Measurements from ENCODE around the gene TCIRG1. TPM values are rescaled to one million over a fixed set of nuclear protein-coding genes. Genes with fewer than 3 reads are reported as not detected.

TCIRG1 gene
- total and polyA plus RNA-seq, 2 experiments from 2014 or later, result 75.9 to 118 TPM

DNA sequence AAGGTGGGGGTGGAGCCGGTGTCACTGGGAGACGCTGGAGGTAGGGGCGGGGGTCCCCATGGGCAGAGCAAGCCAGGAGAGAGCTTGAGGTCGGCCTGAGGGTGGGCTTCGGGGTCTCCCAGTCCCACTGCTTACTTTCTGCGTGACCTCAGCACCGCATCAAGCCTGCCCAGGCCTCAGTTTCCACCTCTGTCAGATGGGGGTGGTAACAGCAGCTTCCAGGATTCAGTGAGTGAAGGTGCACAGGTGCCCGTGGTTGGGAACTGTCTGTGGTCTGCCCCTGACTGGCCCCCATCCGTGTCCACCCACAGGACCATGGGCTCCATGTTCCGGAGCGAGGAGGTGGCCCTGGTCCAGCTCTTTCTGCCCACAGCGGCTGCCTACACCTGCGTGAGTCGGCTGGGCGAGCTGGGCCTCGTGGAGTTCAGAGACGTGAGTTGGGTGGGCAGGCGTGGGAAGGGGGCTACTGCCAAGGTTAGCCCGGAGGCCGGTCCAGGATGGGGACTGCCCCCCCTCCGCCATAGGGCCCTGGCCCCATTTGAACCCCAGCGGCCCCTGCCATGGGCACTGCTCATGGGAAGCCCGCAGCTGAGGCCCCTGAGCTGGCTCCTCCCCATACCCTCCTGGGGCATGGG is 2.2 kb downstream of the TCIRG1 start:
- Histone ChIP-seq H3K4me2 (ENCODE audit: unreplicated experiment) (peak overlapping the region; percentile 89), H3K9me2 (ENCODE audit: insufficient read depth) (no peaks in the 10 kb centered on the region), H4K20me1 (ENCODE audit: insufficient read depth) (no peaks in the 10 kb centered on the region), H2AFZ (peak overlapping the region; percentile 63), H3K27me3 (replicated peaks; ENCODE audit: insufficient read depth) (no peaks in the 10 kb centered on the region), H3F3A (ENCODE audit: insufficient read depth) (no peaks in the 10 kb centered on the region), H3K36me3 (ENCODE audit: low read depth) (no peaks in the 10 kb centered on the region), H3K27ac (peak overlapping the region; percentile 56), H3K9ac (peak overlapping the region; percentile 90), H3K79me2 (ENCODE audit: insufficient read depth) (peaks cover 51% of the 10 kb centered on the region), H3K4me3 (peak overlapping the region; percentile 92), H3K9me3 (ENCODE audit: low read depth) (no peaks in the 10 kb centered on the region), H3K4me1 (ENCODE audit: insufficient read depth) (peaks cover 9% of the 10 kb centered on the region; the same call in 1 of the 2 replicates)
- no peak for DNase-seq
- in situ Hi-C loops (cut with MboI), result no loop called here
- 71 to 72% methylated on average over 19 to 22 of the region's 23 CpGs for WGBS, 2 experiments (ENCODE audit: low coverage in 1 of 2, low lambda C conversion rate in 2 of 2, missing lambda C conversion rate in 2 of 2)
- TF ChIP-seq EZH2 (IDR thresholded peaks at IDR 0.05; ENCODE audit: insufficient read depth, poor library complexity, severe bottlenecking) (no peak), EZH2phosphoT487 (IDR thresholded peaks at IDR 0.05; ENCODE audit: insufficient read depth, low read depth) (no peak)

- 85 to 86% methylated on average over 12 of the region's 12 CpGs for WGBS, 2 experiments (ENCODE audit: low coverage in 1 of 2, low lambda C conversion rate in 2 of 2, missing lambda C conversion rate in 2 of 2)
- in situ Hi-C loops (cut with MboI), result no loop called here
- Histone ChIP-seq H3K27ac (no peak overlapping the region), H3K9me2 (ENCODE audit: insufficient read depth) (no peaks in the 10 kb centered on the region), H3K27me3 (replicated peaks; ENCODE audit: insufficient read depth) (no peaks in the 10 kb centered on the region), H3K9ac (no peak overlapping the region), H4K20me1 (ENCODE audit: insufficient read depth) (no peaks in the 10 kb centered on the region), H3K4me1 (ENCODE audit: insufficient read depth) (peaks cover 9% of the 10 kb centered on the region; the same call in 1 of the 2 replicates), H3K36me3 (ENCODE audit: low read depth) (no peaks in the 10 kb centered on the region), H3K79me2 (ENCODE audit: insufficient read depth) (peaks cover 51% of the 10 kb centered on the region), H3K4me2 (ENCODE audit: unreplicated experiment) (no peak overlapping the region), H2AFZ (no peak overlapping the region), H3K4me3 (no peak overlapping the region), H3F3A (ENCODE audit: insufficient read depth) (no peaks in the 10 kb centered on the region), H3K9me3 (ENCODE audit: low read depth) (no peaks in the 10 kb centered on the region)
- no peak for DNase-seq
- no peak for TF ChIP-seq EZH2phosphoT487 (IDR thresholded peaks at IDR 0.05; ENCODE audit: insufficient read depth, low read depth)
Measured at GRCh38 chr11:68041617-68042218, 2.9 kb downstream of the TCIRG1 start.

- H3K4me1 ChIP-seq (ENCODE audit: insufficient read depth), result peaks cover 9% of the 10 kb centered on the region; the same call in 1 of the 2 replicates
- H3K9ac ChIP-seq, result no peak overlapping the region
- no peak overlapping the region for H2AFZ ChIP-seq
- H3K27me3 ChIP-seq (replicated peaks; ENCODE audit: insufficient read depth), result no peaks in the 10 kb centered on the region
- no peaks in the 10 kb centered on the region for H3K9me2 ChIP-seq (ENCODE audit: insufficient read depth)
- H3K79me2 ChIP-seq (ENCODE audit: insufficient read depth), result peaks cover 49% of the 10 kb centered on the region
- in situ Hi-C loops (cut with MboI), result no loop called here
- no peaks in the 10 kb centered on the region for H3K9me3 ChIP-seq (ENCODE audit: low read depth)
- H3K4me2 ChIP-seq (ENCODE audit: unreplicated experiment), result no peak overlapping the region
- no peaks in the 10 kb centered on the region for H3F3A ChIP-seq (ENCODE audit: insufficient read depth)
- no peak for TF ChIP-seq EZH2 (IDR thresholded peaks at IDR 0.05; ENCODE audit: insufficient read depth, poor library complexity, severe bottlenecking)
- no peak for TF ChIP-seq EZH2phosphoT487 (IDR thresholded peaks at IDR 0.05; ENCODE audit: insufficient read depth, low read depth)
- DNase-seq, result no peak
- H4K20me1 ChIP-seq (ENCODE audit: insufficient read depth), result no peaks in the 10 kb centered on the region
- no peak overlapping the region for H3K27ac ChIP-seq
- WGBS, 2 experiments (ENCODE audit: low coverage in 1 of 2, low lambda C conversion rate in 2 of 2, missing lambda C conversion rate in 2 of 2), result 89 to 90% methylated on average over 18 to 25 of the region's 27 CpGs
- H3K4me3 ChIP-seq, result no peak overlapping the region
- H3K36me3 ChIP-seq (ENCODE audit: low read depth), result no peaks in the 10 kb centered on the region
Measured at GRCh38 chr11:68042219-68043028, 3.6 kb downstream of the TCIRG1 start.

DNA sequence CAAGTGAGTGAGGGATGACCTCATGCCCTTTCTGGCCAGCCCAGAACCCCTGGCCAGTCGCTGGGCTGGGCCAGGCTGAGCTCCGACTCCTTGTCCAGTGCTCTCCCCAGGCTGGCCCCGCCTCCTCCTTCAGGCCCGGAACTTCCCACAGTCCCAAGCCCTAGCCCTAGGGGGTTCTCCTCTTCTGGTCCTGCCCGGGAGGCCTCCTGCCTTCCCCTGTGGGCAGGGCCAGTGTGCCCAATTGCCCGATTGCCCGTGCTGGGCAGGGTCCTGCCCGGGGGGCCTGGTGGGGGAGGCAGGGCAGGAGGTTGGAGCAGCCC is 4.2 kb downstream of the TCIRG1 start:
- Histone ChIP-seq H3K9ac (no peak overlapping the region), H3K9me3 (ENCODE audit: low read depth) (no peaks in the 10 kb centered on the region), H3K36me3 (ENCODE audit: low read depth) (no peaks in the 10 kb centered on the region), H2AFZ (no peak overlapping the region), H3K27me3 (replicated peaks; ENCODE audit: insufficient read depth) (no peaks in the 10 kb centered on the region), H3F3A (ENCODE audit: insufficient read depth) (no peaks in the 10 kb centered on the region), H3K4me2 (ENCODE audit: unreplicated experiment) (no peak overlapping the region), H4K20me1 (ENCODE audit: insufficient read depth) (no peaks in the 10 kb centered on the region), H3K79me2 (ENCODE audit: insufficient read depth) (peaks cover 43% of the 10 kb centered on the region), H3K4me1 (ENCODE audit: insufficient read depth) (peaks cover 9% of the 10 kb centered on the region; the same call in 1 of the 2 replicates), H3K27ac (no peak overlapping the region), H3K4me3 (no peak overlapping the region), H3K9me2 (ENCODE audit: insufficient read depth) (no peaks in the 10 kb centered on the region)
- DNase-seq, result no peak
- TF ChIP-seq EZH2 (IDR thresholded peaks at IDR 0.05; ENCODE audit: insufficient read depth, poor library complexity, severe bottlenecking) (no peak), EZH2phosphoT487 (IDR thresholded peaks at IDR 0.05; ENCODE audit: insufficient read depth, low read depth) (no peak)
- 73 to 78% methylated on average over 6 to 8 of the region's 8 CpGs for WGBS, 2 experiments (ENCODE audit: low coverage in 1 of 2, low lambda C conversion rate in 2 of 2, missing lambda C conversion rate in 2 of 2)
- in situ Hi-C loops (cut with MboI), result no loop called here
